SHP77 treated with DMSO at 0.1 percent for 48 hours (cell line): ENCODE results near the gene PCDHGA3.
"Not testable (repeated sequence)": the region's sequence is repeated elsewhere in the genome, so short reads cannot be mapped to it uniquely, and the experiment has no call there.

Source experiments
- DNase-seq: peaks from one replicate; lab custom pipeline; 2025; lab: John Stamatoyannopoulos, UW

PCDHGA3 gene

DNA sequence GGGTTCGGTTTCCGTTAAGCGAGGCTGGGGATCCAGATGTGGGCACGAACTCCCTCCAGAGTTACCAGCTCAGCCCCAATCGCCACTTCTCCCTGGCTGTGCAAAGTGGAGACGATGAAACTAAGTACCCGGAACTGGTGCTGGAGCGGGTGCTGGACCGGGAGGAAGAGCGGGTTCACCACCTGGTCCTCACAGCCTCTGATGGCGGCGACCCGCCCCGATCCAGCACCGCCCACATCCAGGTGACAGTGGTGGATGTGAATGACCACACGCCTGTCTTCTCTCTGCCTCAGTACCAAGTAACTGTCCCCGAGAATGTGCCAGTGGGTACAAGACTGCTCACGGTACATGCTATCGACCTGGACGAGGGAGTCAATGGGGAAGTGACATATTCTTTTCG lies 39.7 kb downstream of the PCDHGA3 start:
- DNase-seq, result no peak

DNA sequence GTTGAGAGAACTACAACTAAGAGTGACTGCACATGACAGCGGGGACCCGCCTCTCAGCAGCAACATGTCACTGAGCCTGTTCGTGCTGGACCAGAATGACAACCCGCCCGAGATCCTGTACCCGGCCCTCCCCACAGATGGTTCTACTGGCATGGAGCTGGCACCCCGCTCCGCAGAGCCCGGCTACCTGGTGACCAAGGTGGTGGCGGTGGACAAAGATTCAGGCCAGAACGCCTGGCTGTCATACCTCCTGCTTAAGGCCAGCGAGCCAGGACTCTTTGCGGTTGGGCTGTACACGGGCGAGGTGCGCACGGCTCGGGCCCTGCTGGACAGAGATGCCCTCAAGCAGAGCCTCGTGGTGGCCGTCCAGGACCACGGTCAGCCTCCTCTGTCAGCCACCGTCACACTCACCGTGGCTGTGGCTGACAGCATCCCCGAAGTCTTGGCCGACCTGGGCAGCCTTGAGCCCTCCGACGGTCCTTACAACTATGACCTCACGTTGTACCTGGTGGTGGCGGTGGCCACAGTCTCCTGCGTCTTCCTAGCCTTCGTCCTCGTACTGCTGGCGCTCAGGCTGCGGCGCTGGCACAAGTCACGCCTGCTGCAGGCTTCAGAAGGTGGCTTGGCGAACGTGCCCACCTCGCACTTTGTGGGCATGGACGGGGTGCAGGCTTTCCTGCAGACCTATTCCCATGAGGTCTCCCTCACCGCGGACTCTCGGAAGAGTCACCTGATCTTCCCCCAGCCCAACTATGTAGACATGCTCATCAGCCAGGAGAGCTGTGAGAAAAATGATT lies 41.0 kb downstream of the PCDHGA3 start:
- DNase-seq, result no peak

DNA sequence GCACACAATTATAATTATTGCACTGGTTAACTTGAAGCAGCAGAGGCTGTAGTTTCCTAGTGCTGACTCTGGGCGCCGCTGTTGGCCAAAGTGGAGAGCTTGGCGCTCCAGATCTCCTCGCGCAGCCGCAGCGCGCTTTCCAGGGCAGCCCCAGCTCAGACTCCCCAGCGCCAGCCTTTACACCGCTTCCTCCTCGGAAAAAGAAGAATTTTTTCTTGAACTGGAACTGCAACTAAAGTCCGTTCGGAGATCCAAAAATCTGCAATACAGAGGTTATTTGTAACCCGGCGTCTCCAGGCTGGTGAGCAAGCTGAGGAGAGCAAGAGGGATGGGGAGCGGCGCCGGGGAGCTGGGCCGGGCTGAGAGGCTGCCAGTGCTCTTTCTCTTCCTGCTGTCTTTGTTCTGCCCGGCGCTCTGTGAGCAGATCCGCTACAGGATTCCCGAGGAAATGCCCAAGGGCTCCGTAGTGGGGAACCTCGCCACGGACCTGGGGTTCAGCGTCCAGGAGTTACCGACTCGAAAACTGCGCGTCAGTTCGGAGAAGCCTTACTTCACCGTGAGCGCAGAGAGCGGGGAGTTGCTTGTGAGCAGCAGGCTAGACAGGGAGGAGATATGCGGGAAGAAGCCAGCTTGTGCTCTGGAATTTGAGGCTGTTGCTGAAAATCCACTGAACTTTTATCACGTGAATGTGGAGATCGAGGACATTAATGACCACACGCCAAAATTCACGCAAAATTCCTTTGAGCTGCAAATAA lies 44.1 kb downstream of the PCDHGA3 start, which contains the start of gene PCDHGB4:
Gene PCDHGB4 (plus strand): TSS at position 142 of the 755 bp plus-strand sequence. CDS start 187 bp downstream, at position 329.
- DNase-seq, result not testable (repeated sequence)

- no peak for DNase-seq
Observed at GRCh38 chr5:141388661-141389060, 45.0 kb downstream of the PCDHGA3 start.

- no peak for DNase-seq
Observed at GRCh38 chr5:141389153-141390042, 45.8 kb downstream of the PCDHGA3 start.

- DNase-seq, result no peak
Observed at GRCh38 chr5:141392429-141393198, 49.0 kb downstream of the PCDHGA3 start, which contains the start of gene PCDHGA8. PCDHGA8 (plus strand) TSS chr5:141392633; CDS start chr5:141392814, 181 bp downstream.

GRCh38 chr5:141393267-141393666 lies 49.6 kb downstream of the PCDHGA3 start:
- no peak for DNase-seq

GRCh38 chr5:141394401-141395187 lies 51.0 kb downstream of the PCDHGA3 start:
- DNase-seq, result not testable (repeated sequence)
